Lower lobe of right lung (tissue), 2 donors: ENCODE measurements around the gene CRYGS. TPM values are rescaled to one million over a fixed set of nuclear protein-coding genes. Genes with fewer than 3 reads are reported as not detected.

Source experiments
- ATAC-seq, 2 donors: fragments of 200-7000 bp; cut with Tn5 transposase; one replicate each; pipeline ENCODE4 v1.9.1; 2020 to 2022; ENCODE audit warnings: mild to moderate bottlenecking in 2 of 2, moderate library complexity in 2 of 2
- DNase-seq: peaks from one replicate; pipeline ENCODE4 v3.0.0-alpha.2; 2020
- H3K27ac ChIP-seq: fragments of 200-600 bp; one replicate; pipeline ENCODE4 v1.8.0; 2022
- H3K27me3 ChIP-seq: fragments of 200-600 bp; one replicate; pipeline ENCODE4 v1.8.0; 2022; ENCODE audit warnings: low read depth
- H3K36me3 ChIP-seq: fragments of 200-600 bp; one replicate; pipeline ENCODE4 v1.8.0; 2022; ENCODE audit warnings: mild to moderate bottlenecking
- H3K4me1 ChIP-seq: fragments of 200-600 bp; one replicate; pipeline ENCODE4 v1.8.0; 2022
- H3K4me3 ChIP-seq: fragments of 200-600 bp; one replicate; pipeline ENCODE4 v1.8.0; 2022; ENCODE audit warnings: mild to moderate bottlenecking
- H3K9me3 ChIP-seq: fragments of 200-600 bp; one replicate; pipeline ENCODE4 v1.8.0; 2022
- CTCF ChIP-seq: fragments of 200-600 bp; IDR thresholded peaks from one replicate; pipeline ENCODE4 v1.8.0; 2022; ENCODE audit warnings: antibody characterized with exemption, mild to moderate bottlenecking
- intact Hi-C: fragments of 100-400 bp; cut with DNase I; formaldehyde crosslinking; loops from one replicate; pipeline ENCODE4 v1.11.0; 2022
- total RNA-seq: library from RNA; stranded (reverse); fragmentation: NEBNext Ultra II Directional; extraction: Animal tissue kit (Norgen Biotek cat#: 25700); gene quantifications from one replicate; pipeline ENCODE4 v1.2.1, GENCODE V29; 2021
- donor health status: DM: no; HTN: yes; CAD: no; lungs with severe emphysema.

Gene CRYGS
- total RNA-seq, 1 donor from 2014 or later: 4.0 TPM

GRCh38 chr3:186551387-186551786 is 7.2 kb upstream of the CRYGS start:
- Histone ChIP-seq H3K4me3 (no peak overlapping the region), H3K9me3 (no peaks in the 10 kb centered on the region), H3K4me1 (no peaks in the 10 kb centered on the region), H3K27ac (no peak overlapping the region), H3K36me3 (peaks cover 98% of the 10 kb centered on the region), H3K27me3 (no peaks in the 10 kb centered on the region)
- no peak for DNase-seq
- no peak for TF ChIP-seq CTCF
- no peak for ATAC-seq
- intact Hi-C loops: no loop called here

GRCh38 chr3:186549497-186549896 is 5.3 kb upstream of the CRYGS start:
- ATAC-seq: no peak

GRCh38 chr3:186540835-186541226 is 3.3 kb downstream of the CRYGS start:
- intact Hi-C loops: loop anchor here (10.0 kb wide), 1 partner anchor 276 kb away; no protein-coding TSS in a partner anchor

More at GRCh38 chr3:186549497-186549896, 5.3 kb upstream of the CRYGS start:
- intact Hi-C loops: loop anchor here (10.0 kb wide), 1 partner anchor 285 kb away; no protein-coding TSS in a partner anchor
- H3K4me1 ChIP-seq: no peaks in the 10 kb centered on the region
- DNase-seq: no peak
- H3K27me3 ChIP-seq: no peaks in the 10 kb centered on the region
- H3K27ac ChIP-seq: no peak overlapping the region
- H3K36me3 ChIP-seq: peaks cover 93% of the 10 kb centered on the region
- H3K9me3 ChIP-seq: no peaks in the 10 kb centered on the region
- H3K4me3 ChIP-seq: no peak overlapping the region
- TF ChIP-seq CTCF: no peak

GRCh38 chr3:186540221-186540834 is 3.9 kb downstream of the CRYGS start:
- Histone ChIP-seq H3K27ac (no peak overlapping the region), H3K36me3 (peaks cover 15% of the 10 kb centered on the region), H3K27me3 (no peaks in the 10 kb centered on the region), H3K4me1 (no peaks in the 10 kb centered on the region), H3K4me3 (peak overlapping the region; percentile 23), H3K9me3 (no peaks in the 10 kb centered on the region)
- intact Hi-C loops: loop anchor here (10.0 kb wide), 1 partner anchor 276 kb away; no protein-coding TSS in a partner anchor
- DNase-seq: no peak
- TF ChIP-seq CTCF: peak; percentile 70
- ATAC-seq: peak; percentile 83 to 92

More at GRCh38 chr3:186540835-186541226, 3.3 kb downstream of the CRYGS start:
- DNase-seq (no peak), ATAC-seq (no peak)
- H3K27ac ChIP-seq: no peak overlapping the region
- TF ChIP-seq CTCF: no peak
- no peaks in the 10 kb centered on the region for H3K4me1 ChIP-seq
- no peak overlapping the region for H3K4me3 ChIP-seq
- no peaks in the 10 kb centered on the region for H3K27me3 ChIP-seq
- H3K36me3 ChIP-seq: peaks cover 17% of the 10 kb centered on the region
- no peaks in the 10 kb centered on the region for H3K9me3 ChIP-seq

- ATAC-seq (no peak), DNase-seq (no peak)
- Histone ChIP-seq H3K27ac (no peak overlapping the region), H3K36me3 (peaks cover 2% of the 10 kb centered on the region), H3K4me3 (no peak overlapping the region), H3K9me3 (no peaks in the 10 kb centered on the region), H3K27me3 (no peaks in the 10 kb centered on the region), H3K4me1 (no peaks in the 10 kb centered on the region)
- no peak for TF ChIP-seq CTCF
- intact Hi-C loops: no loop called here
Observed at GRCh38 chr3:186538779-186539178, 5.4 kb downstream of the CRYGS start.
